Activated T-helper 2 cell treated with anti-CD3 and anti-CD28 coated beads, Interferon-gamma antibody, Interleukin-2, Interleukin-4, amounts not matched to agents 10 μg/mL and 5 μg/mL and 100 μg/mL, durations not matched to agents 14 hours and 24 hours and 36 hours (primary cell): ENCODE data around the gene CASP8AP2. TPM values are rescaled to one million over a fixed set of nuclear protein-coding genes. Genes with fewer than 3 reads are reported as not detected.
"Not testable (repeated sequence)": the region's sequence is repeated elsewhere in the genome, so short reads cannot be mapped to it uniquely, and the experiment has no call there.

ENCODE experiments used
- DNase-seq: peaks from one replicate; pipeline ENCODE4 v3.0.0; 2021; ENCODE audit warnings: low spot score
- H3K27ac Mint-ChIP-seq: one replicate; pipeline ENCODE4 v1.8.0; 2021; ENCODE audit warnings: mixed read lengths
- H3K27me3 Mint-ChIP-seq: one replicate; pipeline ENCODE4 v1.8.0; 2021; ENCODE audit warnings: low read depth, mixed read lengths
- H3K36me3 Mint-ChIP-seq: one replicate; pipeline ENCODE4 v1.8.0; 2021; ENCODE audit warnings: low read depth, mixed read lengths
- H3K4me1 Mint-ChIP-seq: one replicate; pipeline ENCODE4 v1.8.0; 2021; ENCODE audit warnings: low read depth, mixed read lengths
- H3K4me3 Mint-ChIP-seq: one replicate; pipeline ENCODE4 v1.8.0; 2021; ENCODE audit warnings: low read depth, mild to moderate bottlenecking, moderate library complexity, mixed read lengths
- H3K9me3 Mint-ChIP-seq: one replicate; pipeline ENCODE4 v1.8.0; 2021; ENCODE audit warnings: mixed read lengths
- intact Hi-C: fragments of 100-400 bp; cut with micrococcal nuclease; formaldehyde crosslinking; loops from one replicate; pipeline ENCODE4 v1.15.1; 2023
- total RNA-seq: library from RNA; stranded (reverse); gene quantifications from 2 replicates; pipeline ENCODE4 v1.2.3, GENCODE V29; 2022

The CASP8AP2 gene
- total RNA-seq, 1 donor from 2014 or later: 32.8 TPM

GRCh38 chr6:89862698-89863097 is 33.0 kb downstream of the CASP8AP2 start:
- Mint-ChIP-seq H3K27ac (peak overlapping the region; percentile 73), H3K27me3 (no peaks in the 10 kb centered on the region), H3K36me3 (peaks cover 83% of the 10 kb centered on the region), H3K4me3 (no peak overlapping the region), H3K9me3 (peaks cover 26% of the 10 kb centered on the region), H3K4me1 (peaks cover 31% of the 10 kb centered on the region)
- DNase-seq: no peak
- intact Hi-C loops: loop anchor here (2.0 kb wide), 1 partner anchor 28 kb away; no protein-coding TSS in a partner anchor

GRCh38 chr6:89866024-89866678 is 36.5 kb downstream of the CASP8AP2 start:
- DNase-seq: no peak
- H3K4me1 Mint-ChIP-seq: peaks cover 22% of the 10 kb centered on the region
- H3K36me3 Mint-ChIP-seq: peaks cover 90% of the 10 kb centered on the region
- H3K4me3 Mint-ChIP-seq: no peak overlapping the region
- peaks cover 31% of the 10 kb centered on the region for H3K9me3 Mint-ChIP-seq
- no peak overlapping the region for H3K27ac Mint-ChIP-seq
- intact Hi-C loops: no loop called here
- H3K27me3 Mint-ChIP-seq: no peaks in the 10 kb centered on the region

- no peaks in the 10 kb centered on the region for H3K27me3 Mint-ChIP-seq
- no peak overlapping the region for H3K4me3 Mint-ChIP-seq
- peaks cover 7% of the 10 kb centered on the region for H3K4me1 Mint-ChIP-seq
- no peak overlapping the region for H3K27ac Mint-ChIP-seq
- intact Hi-C loops: loop anchor here (2.0 kb wide), 1 partner anchor 15 kb away; no protein-coding TSS in a partner anchor
- H3K36me3 Mint-ChIP-seq: peaks cover 48% of the 10 kb centered on the region
- DNase-seq: no peak
- no peaks in the 10 kb centered on the region for H3K9me3 Mint-ChIP-seq
These were observed 44.0 kb downstream of the CASP8AP2 start for GRCh38 chr6:89873721-89874120.

- H3K9me3 Mint-ChIP-seq: no peaks in the 10 kb centered on the region
- H3K4me1 Mint-ChIP-seq: peaks cover 7% of the 10 kb centered on the region
- H3K27ac Mint-ChIP-seq: no peak overlapping the region
- H3K36me3 Mint-ChIP-seq: peaks cover 42% of the 10 kb centered on the region
- no peak overlapping the region for H3K4me3 Mint-ChIP-seq
- intact Hi-C loops: loop anchor here (2.0 kb wide), 1 partner anchor 14 kb away; no protein-coding TSS in a partner anchor
- no peak for DNase-seq
- H3K27me3 Mint-ChIP-seq: no peaks in the 10 kb centered on the region
These were observed 44.8 kb downstream of the CASP8AP2 start for GRCh38 chr6:89874438-89874837.

GRCh38 chr6:89886378-89887120 is 56.9 kb downstream of the CASP8AP2 start:
- intact Hi-C loops: no loop called here
- no peaks in the 10 kb centered on the region for H3K9me3 Mint-ChIP-seq

GRCh38 chr6:89887452-89888137 is 57.9 kb downstream of the CASP8AP2 start:
- no peaks in the 10 kb centered on the region for H3K36me3 Mint-ChIP-seq
- H3K27ac Mint-ChIP-seq: no peak overlapping the region
- no peak overlapping the region for H3K4me3 Mint-ChIP-seq
- H3K27me3 Mint-ChIP-seq: peaks cover 26% of the 10 kb centered on the region
- intact Hi-C loops: loop anchor here (2.0 kb wide), 1 partner anchor 13 kb away; no protein-coding TSS in a partner anchor
- H3K9me3 Mint-ChIP-seq: no peaks in the 10 kb centered on the region
- peaks cover 9% of the 10 kb centered on the region for H3K4me1 Mint-ChIP-seq
- DNase-seq: no peak

More at GRCh38 chr6:89886378-89887120, 56.9 kb downstream of the CASP8AP2 start:
- Mint-ChIP-seq H3K36me3 (no peaks in the 10 kb centered on the region), H3K4me1 (peaks cover 9% of the 10 kb centered on the region), H3K27me3 (peaks cover 23% of the 10 kb centered on the region), H3K4me3 (no peak overlapping the region), H3K27ac (no peak overlapping the region)
- DNase-seq: no peak

- H3K4me1 Mint-ChIP-seq: peaks cover 9% of the 10 kb centered on the region
- intact Hi-C loops: loop anchor here (2.0 kb wide), 1 partner anchor 13 kb away; no protein-coding TSS in a partner anchor
- no peak overlapping the region for H3K27ac Mint-ChIP-seq
- no peaks in the 10 kb centered on the region for H3K9me3 Mint-ChIP-seq
- H3K36me3 Mint-ChIP-seq: no peaks in the 10 kb centered on the region
- H3K4me3 Mint-ChIP-seq: no peak overlapping the region
- DNase-seq: no peak
- H3K27me3 Mint-ChIP-seq: peaks cover 28% of the 10 kb centered on the region
These were observed 58.4 kb downstream of the CASP8AP2 start for GRCh38 chr6:89888138-89888514.

- intact Hi-C loops: loop anchor here (2.0 kb wide), 1 partner anchor 14 kb away; no protein-coding TSS in a partner anchor
- no peak for DNase-seq
- Mint-ChIP-seq H3K27ac (no peak overlapping the region), H3K4me3 (no peak overlapping the region), H3K4me1 (peaks cover 9% of the 10 kb centered on the region), H3K9me3 (no peaks in the 10 kb centered on the region), H3K27me3 (peaks cover 34% of the 10 kb centered on the region), H3K36me3 (no peaks in the 10 kb centered on the region)
These were observed 59.2 kb downstream of the CASP8AP2 start for GRCh38 chr6:89888871-89889270.

GRCh38 chr6:89890845-89891528 is 61.3 kb downstream of the CASP8AP2 start:
- DNase-seq, H3K27ac Mint-ChIP-seq, H3K4me1 Mint-ChIP-seq, H3K4me3 Mint-ChIP-seq, intact Hi-C loops, H3K9me3 Mint-ChIP-seq, H3K36me3 Mint-ChIP-seq: not testable (repeated sequence)
- H3K27me3 Mint-ChIP-seq: peaks cover 36% of the 10 kb centered on the region

GRCh38 chr6:89892577-89892976 is 62.9 kb downstream of the CASP8AP2 start:
- H3K27me3 Mint-ChIP-seq: peaks cover 41% of the 10 kb centered on the region
- H3K4me3 Mint-ChIP-seq, DNase-seq, H3K4me1 Mint-ChIP-seq, H3K36me3 Mint-ChIP-seq, intact Hi-C loops, H3K9me3 Mint-ChIP-seq, H3K27ac Mint-ChIP-seq: not testable (repeated sequence)

GRCh38 chr6:89894169-89894568 is 64.5 kb downstream of the CASP8AP2 start, which contains the start of gene GJA10:
Gene GJA10 (plus strand): TSS chr6:89894469. CDS start chr6:89894469, 0 bp downstream.
- peaks cover 40% of the 10 kb centered on the region for H3K27me3 Mint-ChIP-seq
- no peak within 1 kb of the TSS for H3K4me3 Mint-ChIP-seq
- H3K27ac Mint-ChIP-seq: no peak within 1 kb of the TSS
- H3K9me3 Mint-ChIP-seq: no peaks in the 10 kb centered on the region
- H3K4me1 Mint-ChIP-seq: peaks cover 4% of the 10 kb centered on the region
- DNase-seq: no peak
- H3K36me3 Mint-ChIP-seq: no peaks in the 10 kb centered on the region
- intact Hi-C loops: no loop called here

- no peak overlapping the region for H3K4me3 Mint-ChIP-seq
- peaks cover 4% of the 10 kb centered on the region for H3K4me1 Mint-ChIP-seq
- intact Hi-C loops: no loop called here
- no peaks in the 10 kb centered on the region for H3K9me3 Mint-ChIP-seq
- H3K27me3 Mint-ChIP-seq: peaks cover 35% of the 10 kb centered on the region
- H3K27ac Mint-ChIP-seq: no peak overlapping the region
- DNase-seq: no peak
- H3K36me3 Mint-ChIP-seq: no peaks in the 10 kb centered on the region
These were observed 65.7 kb downstream of the CASP8AP2 start for GRCh38 chr6:89895276-89895874.
